MCF 10A (cell line): Measurements from ENCODE around the gene COPG2. TPM values are rescaled to one million over a fixed set of nuclear protein-coding genes. Genes with fewer than 3 reads are reported as not detected.

ENCODE experiments used
- BruUV-seq: library from RNA; stranded (reverse); fragments of 400-500 nt; replicated peaks from 2 replicates; lab custom pipeline; 2021; lab: Mats Ljungman, UMichigan
- CTCF ChIA-PET: fragments of 300-600 bp; sonication (Branson Sonifier 250); formaldehyde crosslinking; extraction: SDS; loops from one replicate; lab custom pipeline; 2021; ENCODE audit warnings: antibody characterized with exemption, inconsistent platforms; lab: Yijun Ruan, JAX
- POLR2A ChIA-PET: fragments of 300-600, 350-650 bp; sonication (Branson Sonifier 250); formaldehyde crosslinking; extraction: SDS; loops from one replicate; lab custom pipeline; 2020; ENCODE audit warnings: antibody characterized with exemption, inconsistent platforms; lab: Yijun Ruan, JAX
- DNase-seq: peaks from one replicate; pipeline ENCODE4 v3.0.0-alpha.2; 2018; ENCODE audit not compliant: unreplicated experiment
- H3K27ac Mint-ChIP-seq: one replicate; pipeline ENCODE4 v1.8.0; 2022; ENCODE audit warnings: mild to moderate bottlenecking, low read depth, mixed read lengths; ENCODE audit not compliant: unreplicated experiment
- H3K27me3 Mint-ChIP-seq: one replicate; pipeline ENCODE4 v1.8.0; 2022; ENCODE audit warnings: mixed read lengths; ENCODE audit not compliant: insufficient read depth, unreplicated experiment
- H3K36me3 Mint-ChIP-seq: one replicate; pipeline ENCODE4 v1.8.0; 2022; ENCODE audit warnings: mild to moderate bottlenecking, moderate library complexity, mixed read lengths; ENCODE audit not compliant: insufficient read depth, unreplicated experiment
- H3K4me1 Mint-ChIP-seq: one replicate; pipeline ENCODE4 v1.8.0; 2022; ENCODE audit warnings: mixed read lengths; ENCODE audit not compliant: insufficient read depth, unreplicated experiment
- H3K4me3 Mint-ChIP-seq: one replicate; pipeline ENCODE4 v1.8.0; 2022; ENCODE audit warnings: mild to moderate bottlenecking, moderate library complexity, mixed read lengths; ENCODE audit not compliant: unreplicated experiment
- H3K9me3 Mint-ChIP-seq: one replicate; pipeline ENCODE4 v1.8.0; 2022; ENCODE audit warnings: mixed read lengths; ENCODE audit not compliant: unreplicated experiment
- CTCF ChIP-seq: fragments of 200-600 bp; IDR thresholded peaks from one replicate; pipeline ENCODE4 v1.8.0; 2022; ENCODE audit warnings: antibody characterized with exemption, mild to moderate bottlenecking; ENCODE audit not compliant: unreplicated experiment
- intact Hi-C: fragments of 100-400 bp; cut with micrococcal nuclease; formaldehyde crosslinking; loops from 2 replicates; pipeline ENCODE4 v1.14.1; 2022
- total RNA-seq: library from RNA; stranded (reverse); gene quantifications from 2 replicates; pipeline ENCODE4 v1.2.3, GENCODE V29; 2022

Gene COPG2
- total RNA-seq, 1 experiment from 2014 or later = 24.7 TPM

GRCh38 chr7:130628901-130629300 is 39.6 kb downstream of the COPG2 start:
- intact Hi-C loops = no loop called here
- no peak for TF ChIP-seq CTCF
- Mint-ChIP-seq H3K36me3 (no peaks in the 10 kb centered on the region), H3K4me3 (no peak overlapping the region), H3K4me1 (peaks cover 14% of the 10 kb centered on the region), H3K27ac (no peak overlapping the region), H3K27me3 (no peaks in the 10 kb centered on the region), H3K9me3 (no peaks in the 10 kb centered on the region)
- CTCF ChIA-PET = no interaction called here
- POLR2A ChIA-PET = interaction anchor here (0.7 kb wide), 1 partner anchor 27 kb away, joined by 3 read pairs; no protein-coding TSS in a partner anchor
- BruUV-seq = no TSS peak
- DNase-seq = no peak

GRCh38 chr7:130627775-130628174 is 40.8 kb downstream of the COPG2 start:
- no peak overlapping the region for H3K4me3 Mint-ChIP-seq
- no peaks in the 10 kb centered on the region for H3K9me3 Mint-ChIP-seq
- H3K27me3 Mint-ChIP-seq = no peaks in the 10 kb centered on the region
- ChIA-PET CTCF (interaction anchor here (0.6 kb wide), 1 partner anchor 363 kb away, joined by 3 read pairs; no protein-coding TSS in a partner anchor), POLR2A (no interaction called here)
- no peak overlapping the region for H3K27ac Mint-ChIP-seq
- no peak for DNase-seq
- peaks cover 7% of the 10 kb centered on the region for H3K4me1 Mint-ChIP-seq
- intact Hi-C loops = no loop called here
- BruUV-seq = no TSS peak
- no peaks in the 10 kb centered on the region for H3K36me3 Mint-ChIP-seq
- TF ChIP-seq CTCF = no peak

GRCh38 chr7:130622866-130623265 is 45.7 kb downstream of the COPG2 start:
- no TSS peak for BruUV-seq
- Mint-ChIP-seq H3K9me3 (no peaks in the 10 kb centered on the region), H3K4me3 (no peak overlapping the region), H3K27ac (no peak overlapping the region), H3K4me1 (no peaks in the 10 kb centered on the region), H3K36me3 (peaks cover under 1% of the 10 kb centered on the region), H3K27me3 (no peaks in the 10 kb centered on the region)
- no peak for TF ChIP-seq CTCF
- intact Hi-C loops = no loop called here
- CTCF ChIA-PET = no interaction called here
- POLR2A ChIA-PET = interaction anchor here (0.7 kb wide), 1 partner anchor 11 kb away, joined by 3 read pairs; no protein-coding TSS in a partner anchor
- no peak for DNase-seq

DNA sequence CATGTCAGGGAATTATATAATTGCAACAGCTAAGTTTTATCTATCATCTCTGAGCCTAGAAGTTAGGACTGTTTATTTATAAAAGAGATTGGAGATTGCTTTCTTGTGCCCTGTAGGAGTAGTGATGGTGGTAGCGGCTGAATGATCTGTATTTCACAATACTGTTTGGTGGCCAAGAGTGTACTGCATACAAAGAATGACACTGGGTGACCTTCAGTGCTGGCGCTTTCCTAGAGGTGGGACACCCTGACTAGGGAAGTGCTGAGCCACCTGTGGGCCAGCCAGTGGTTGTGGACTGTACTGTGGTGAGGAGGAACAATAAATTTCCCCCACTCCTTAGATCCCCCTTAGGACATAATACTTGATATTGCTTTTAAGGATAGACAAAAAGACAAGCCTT is 53.0 kb downstream of the COPG2 start:
- POLR2A ChIA-PET = no interaction called here
- H3K27me3 Mint-ChIP-seq = no peaks in the 10 kb centered on the region

More for the DNA sequence above, 53.0 kb downstream of the COPG2 start:
- TF ChIP-seq CTCF = no peak
- peaks cover 24% of the 10 kb centered on the region for H3K36me3 Mint-ChIP-seq
- no peak overlapping the region for H3K27ac Mint-ChIP-seq
- no peak for DNase-seq
- CTCF ChIA-PET = no interaction called here
- no peak overlapping the region for H3K4me3 Mint-ChIP-seq
- H3K9me3 Mint-ChIP-seq = no peaks in the 10 kb centered on the region
- no TSS peak for BruUV-seq
- no peaks in the 10 kb centered on the region for H3K4me1 Mint-ChIP-seq
- intact Hi-C loops = no loop called here
